A673 (cell line): Measurements from ENCODE around the gene CDH10.

ENCODE experiments used
- EZH2 ChIP-seq: fragments of 200-600 bp; sonication (generic); IDR thresholded peaks from 2 replicates; pipeline ENCODE4 v1.6.1; 2017; ENCODE audit warnings: borderline replicate concordance, low read depth, mild to moderate bottlenecking, mixed read lengths, antibody characterized with exemption, low read length; ENCODE audit not compliant: poor library complexity, severe bottlenecking
- TF ChIP-seq, protein P1 (sequence below): fragments of 300-800, 200-600 bp; sonication (generic); conservative IDR thresholded peaks from 2 replicates; pipeline ENCODE4 v1.5.1; 2017; ENCODE audit warnings: low read depth, mild to moderate bottlenecking, antibody characterized with exemption, low read length, moderate library complexity, mixed read lengths

DNA sequence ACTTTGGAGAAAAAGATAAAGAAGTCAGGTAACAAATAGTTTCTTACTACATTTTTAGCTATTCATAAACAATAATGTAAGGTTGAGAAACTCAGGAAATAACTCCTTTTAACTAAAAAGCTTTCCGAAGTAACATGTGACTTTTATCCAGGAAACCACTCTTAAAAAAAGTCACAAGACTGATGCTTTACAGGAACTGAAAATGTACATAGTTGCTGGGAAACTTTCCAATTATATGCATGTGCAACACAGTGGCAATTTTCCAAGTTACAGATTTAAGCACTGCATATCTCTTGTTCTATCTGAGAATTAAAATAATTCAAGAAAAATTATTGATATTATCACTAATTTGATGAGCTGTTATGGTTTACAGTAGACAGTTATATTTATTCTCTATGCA lies 105.2 kb downstream of the CDH10 start:
- TF ChIP-seq, protein P1, sequence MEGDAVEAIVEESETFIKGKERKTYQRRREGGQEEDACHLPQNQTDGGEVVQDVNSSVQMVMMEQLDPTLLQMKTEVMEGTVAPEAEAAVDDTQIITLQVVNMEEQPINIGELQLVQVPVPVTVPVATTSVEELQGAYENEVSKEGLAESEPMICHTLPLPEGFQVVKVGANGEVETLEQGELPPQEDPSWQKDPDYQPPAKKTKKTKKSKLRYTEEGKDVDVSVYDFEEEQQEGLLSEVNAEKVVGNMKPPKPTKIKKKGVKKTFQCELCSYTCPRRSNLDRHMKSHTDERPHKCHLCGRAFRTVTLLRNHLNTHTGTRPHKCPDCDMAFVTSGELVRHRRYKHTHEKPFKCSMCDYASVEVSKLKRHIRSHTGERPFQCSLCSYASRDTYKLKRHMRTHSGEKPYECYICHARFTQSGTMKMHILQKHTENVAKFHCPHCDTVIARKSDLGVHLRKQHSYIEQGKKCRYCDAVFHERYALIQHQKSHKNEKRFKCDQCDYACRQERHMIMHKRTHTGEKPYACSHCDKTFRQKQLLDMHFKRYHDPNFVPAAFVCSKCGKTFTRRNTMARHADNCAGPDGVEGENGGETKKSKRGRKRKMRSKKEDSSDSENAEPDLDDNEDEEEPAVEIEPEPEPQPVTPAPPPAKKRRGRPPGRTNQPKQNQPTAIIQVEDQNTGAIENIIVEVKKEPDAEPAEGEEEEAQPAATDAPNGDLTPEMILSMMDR: no peak
- TF ChIP-seq EZH2: no peak
